Mesenchymal stem cell (in vitro differentiated cells and primary cell): ENCODE measurements around the gene XK.

Experiments used
- DNase-seq: peaks from one replicate; pipeline ENCODE4 v3.0.0-alpha.2; 2013
- H2AFZ ChIP-seq: one replicate; pipeline ENCODE4 v1.6.1; 2013; ENCODE audit warnings: low read depth, mild to moderate bottlenecking, control low read depth, inconsistent platforms, low read length, moderate library complexity
- H2AK5ac ChIP-seq: 2 replicates; pipeline ENCODE4 v1.6.1; 2013; ENCODE audit warnings: low read length, moderate library complexity, mild to moderate bottlenecking, inconsistent platforms; ENCODE audit not compliant: severe bottlenecking
- H2BK120ac ChIP-seq: one replicate; pipeline ENCODE4 v1.6.1; 2013; ENCODE audit warnings: low read depth, mild to moderate bottlenecking, inconsistent platforms, low read length, moderate library complexity
- H2BK12ac ChIP-seq, 2 experiments: one replicate each; pipeline ENCODE4 v1.6.1; 2013; ENCODE audit warnings: inconsistent platforms in 2 of 2, low read length in 2 of 2, mild to moderate bottlenecking in 2 of 2, moderate library complexity in 2 of 2, control low read depth in 1 of 2
- H2BK15ac ChIP-seq: one replicate; pipeline ENCODE4 v1.6.1; 2013; ENCODE audit warnings: mild to moderate bottlenecking, low read depth, inconsistent platforms; ENCODE audit not compliant: poor library complexity, severe bottlenecking
- H2BK5ac ChIP-seq: 2 replicates; pipeline ENCODE4 v1.6.1; 2013; ENCODE audit warnings: low read depth, mild to moderate bottlenecking, low read length, control low read depth, inconsistent platforms; ENCODE audit not compliant: poor library complexity, severe bottlenecking
- H3K14ac ChIP-seq, 2 experiments: one replicate each; pipeline ENCODE4 v1.6.1; 2013; ENCODE audit warnings: inconsistent platforms in 2 of 2, low read length in 2 of 2, control low read depth in 1 of 2, mild to moderate bottlenecking in 1 of 2, moderate library complexity in 1 of 2
- H3K18ac ChIP-seq, 2 experiments: one replicate each; pipeline ENCODE4 v1.6.1; 2013; ENCODE audit warnings: inconsistent platforms in 2 of 2, low read length in 2 of 2, control low read depth in 1 of 2, low read depth in 1 of 2, mild to moderate bottlenecking in 1 of 2
- H3K23ac ChIP-seq, 2 experiments: one replicate each; pipeline ENCODE4 v1.6.1; 2013; ENCODE audit warnings: inconsistent platforms in 2 of 2, low read length in 2 of 2, mild to moderate bottlenecking in 2 of 2, moderate library complexity in 2 of 2, control low read depth in 1 of 2
- H3K27ac ChIP-seq: 2 replicates; pipeline ENCODE4 v1.5.1; 2013; ENCODE audit warnings: mild to moderate bottlenecking, moderate library complexity, low read length, control low read depth, inconsistent platforms; ENCODE audit not compliant: poor library complexity, severe bottlenecking
- H3K27me3 ChIP-seq, 2 experiments: 2 replicates each; pipeline versions ENCODE4 v1.6.1 to v1.7.0; 2013; ENCODE audit warnings: low read length in 2 of 2, mild to moderate bottlenecking in 2 of 2, moderate library complexity in 2 of 2, control low read depth in 1 of 2, inconsistent platforms in 1 of 2; ENCODE audit not compliant: control insufficient read depth in 1 of 2, insufficient read depth in 1 of 2
- H3K36me3 ChIP-seq, 2 experiments: 2 replicates each; pipeline versions ENCODE4 v1.6.1 to v1.7.0; 2013; ENCODE audit warnings: low read length in 2 of 2, control low read depth in 1 of 2, inconsistent platforms in 1 of 2, low read depth in 1 of 2, mild to moderate bottlenecking in 1 of 2; ENCODE audit not compliant: insufficient read depth in 2 of 2, control insufficient read depth in 1 of 2
- H3K4ac ChIP-seq, 2 experiments: one replicate each; pipeline ENCODE4 v1.6.1; 2013; ENCODE audit warnings: inconsistent platforms in 2 of 2, low read length in 2 of 2, mild to moderate bottlenecking in 2 of 2, moderate library complexity in 2 of 2, control low read depth in 1 of 2, low read depth in 1 of 2
- H3K4me1 ChIP-seq: 2 replicates; pipeline ENCODE4 v1.6.1; 2013; ENCODE audit warnings: low read depth, low read length, control low read depth; ENCODE audit not compliant: control insufficient read depth, insufficient read depth
- H3K4me2 ChIP-seq: 2 replicates; pipeline ENCODE4 v1.6.1; 2013; ENCODE audit warnings: low read length, mild to moderate bottlenecking, inconsistent platforms; ENCODE audit not compliant: poor library complexity, severe bottlenecking
- H3K4me3 ChIP-seq, 2 experiments: 2 replicates each; pipeline versions ENCODE4 v1.5.1 to v1.7.0; 2013; ENCODE audit warnings: low read length in 2 of 2, mild to moderate bottlenecking in 2 of 2, control low read depth in 1 of 2, low read depth in 1 of 2; ENCODE audit not compliant: insufficient read depth in 1 of 2
- H3K79me1 ChIP-seq: replicated peaks from 2 replicates; pipeline ENCODE4 v1.6.1; 2013; ENCODE audit warnings: mild to moderate bottlenecking, control low read depth, low read length, inconsistent platforms; ENCODE audit not compliant: poor library complexity, severe bottlenecking
- H3K9ac ChIP-seq: 2 replicates; pipeline ENCODE4 v1.7.0; 2013; ENCODE audit warnings: mild to moderate bottlenecking, low read length, moderate library complexity
- H3K9me3 ChIP-seq: 2 replicates; pipeline ENCODE4 v1.7.0; 2013; ENCODE audit warnings: mild to moderate bottlenecking, low read length; ENCODE audit not compliant: control insufficient read depth
- H4K8ac ChIP-seq: one replicate; pipeline ENCODE4 v1.6.1; 2013; ENCODE audit warnings: inconsistent platforms, mild to moderate bottlenecking, low read length, moderate library complexity
- H4K91ac ChIP-seq: one replicate; pipeline ENCODE4 v1.6.1; 2013; ENCODE audit warnings: mild to moderate bottlenecking, low read length, inconsistent platforms
- WGBS: methylation state at CpG from one replicate; pipeline ENCODE4 v1.1.7; 2013; ENCODE audit warnings: mixed read lengths; 5-methylcytosine and 5-hydroxymethylcytosine counted together

XK gene

DNA sequence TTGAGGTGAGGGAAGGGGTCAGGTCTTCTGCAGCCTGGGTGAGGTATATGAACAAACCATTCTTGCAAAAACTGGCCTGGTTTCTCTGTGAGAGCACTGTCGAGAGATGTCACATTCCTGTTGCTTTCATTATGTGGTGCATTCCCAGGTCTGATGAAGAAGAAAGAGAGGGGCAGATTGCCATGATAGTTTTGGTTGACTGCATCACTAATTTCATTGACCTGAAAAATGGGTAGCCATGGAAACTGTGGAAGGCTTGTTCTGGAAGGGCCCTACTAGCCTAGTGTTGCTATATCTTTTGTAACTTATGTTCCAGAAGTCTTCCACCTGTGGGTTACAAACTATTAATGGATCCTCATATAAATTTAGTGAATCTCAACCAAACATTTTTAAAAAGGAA, 61.4 kb downstream of the XK start:
- Histone ChIP-seq H3K36me3 (no peaks in the 10 kb centered on the region), H4K91ac (no peak overlapping the region), H3K23ac (no peak overlapping the region), H2AK5ac (no peak overlapping the region), H3K9ac (no peak overlapping the region), H3K4me1 (peaks cover 4% of the 10 kb centered on the region), H3K27ac (no peak overlapping the region), H2AFZ (no peak overlapping the region), H3K9me3 (no peaks in the 10 kb centered on the region), H2BK120ac (no peak overlapping the region), H2BK5ac (no peak overlapping the region), H3K79me1 (no peaks in the 10 kb centered on the region), H2BK15ac (no peak overlapping the region), H4K8ac (no peak overlapping the region), H3K4me3 (no peak overlapping the region), H3K4me2 (no peak overlapping the region), H3K14ac (no peak overlapping the region), H3K4ac (no peak overlapping the region), H3K18ac (no peak overlapping the region), H3K27me3 (peaks cover 0 to 8% of the 10 kb centered on the region in 2 experiments), H2BK12ac (no peak overlapping the region)
- no peak for DNase-seq
- WGBS = 79% methylated on average over 1 of the region's 1 CpG

DNA sequence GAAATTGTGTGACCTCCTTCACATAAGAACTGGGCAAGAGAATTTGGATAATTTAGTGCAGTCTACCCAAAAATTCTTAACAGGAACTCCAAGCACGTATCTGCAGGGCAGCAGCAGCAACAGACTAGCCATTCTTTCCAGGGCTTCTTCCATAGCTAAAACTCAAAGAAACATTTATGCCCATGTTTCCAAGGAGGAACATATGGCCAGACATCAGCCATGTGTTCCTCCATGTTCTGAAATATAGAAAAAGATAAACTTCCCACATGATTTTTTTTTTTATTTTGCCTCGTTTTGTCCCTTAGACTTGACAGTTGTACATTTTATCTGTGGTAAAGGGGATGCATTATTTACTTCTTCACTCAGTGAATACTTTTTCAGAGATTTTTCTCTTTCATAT, 66.7 kb downstream of the XK start:
- Histone ChIP-seq H2AFZ (no peak overlapping the region), H3K36me3 (no peaks in the 10 kb centered on the region), H3K4me3 (no peak overlapping the region), H2BK12ac (no peak overlapping the region), H3K9me3 (no peaks in the 10 kb centered on the region), H2BK5ac (no peak overlapping the region), H3K23ac (no peak overlapping the region), H3K4ac (no peak overlapping the region), H2BK120ac (no peak overlapping the region), H4K8ac (no peak overlapping the region), H3K79me1 (no peaks in the 10 kb centered on the region), H3K4me2 (no peak overlapping the region), H2BK15ac (no peak overlapping the region), H3K27me3 (peaks cover 0 to 17% of the 10 kb centered on the region in 2 experiments), H3K27ac (no peak overlapping the region), H3K14ac (no peak overlapping the region), H4K91ac (no peak overlapping the region), H3K9ac (no peak overlapping the region), H3K18ac (no peak overlapping the region), H2AK5ac (no peak overlapping the region), H3K4me1 (no peaks in the 10 kb centered on the region)
- WGBS = 60% methylated on average over 1 of the region's 2 CpGs
- DNase-seq = no peak

DNA sequence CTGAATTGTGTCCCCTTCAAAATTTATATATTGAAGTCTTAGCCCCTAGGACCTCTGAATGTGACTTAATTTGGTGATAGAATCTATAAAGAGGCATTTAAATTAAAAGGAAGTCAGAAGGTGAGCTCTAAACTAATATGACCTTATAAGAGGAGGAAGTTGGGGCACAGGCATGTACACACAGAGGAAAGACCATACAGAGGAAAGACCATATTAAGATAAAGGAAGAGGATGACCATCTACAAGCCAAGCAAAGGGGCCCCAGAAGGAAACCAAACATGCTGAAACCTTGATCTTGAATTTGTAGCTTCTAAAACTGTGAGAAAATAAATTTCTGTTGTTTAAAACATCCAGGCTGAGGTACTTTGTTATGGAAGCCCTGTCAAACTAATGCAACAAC, 67.3 kb downstream of the XK start:
- Histone ChIP-seq H3K4ac (no peak overlapping the region), H3K9ac (no peak overlapping the region), H3K4me1 (no peaks in the 10 kb centered on the region), H3K79me1 (no peaks in the 10 kb centered on the region), H3K4me3 (no peak overlapping the region), H2BK120ac (no peak overlapping the region), H4K8ac (no peak overlapping the region), H3K27me3 (peaks cover 0 to 17% of the 10 kb centered on the region in 2 experiments), H3K23ac (no peak overlapping the region), H3K36me3 (no peaks in the 10 kb centered on the region), H3K18ac (no peak overlapping the region), H2BK15ac (no peak overlapping the region), H3K4me2 (no peak overlapping the region), H2AK5ac (no peak overlapping the region), H3K27ac (no peak overlapping the region), H3K14ac (no peak overlapping the region), H2BK5ac (no peak overlapping the region), H2AFZ (no peak overlapping the region), H4K91ac (no peak overlapping the region), H3K9me3 (no peaks in the 10 kb centered on the region), H2BK12ac (no peak overlapping the region)
- DNase-seq = no peak

DNA sequence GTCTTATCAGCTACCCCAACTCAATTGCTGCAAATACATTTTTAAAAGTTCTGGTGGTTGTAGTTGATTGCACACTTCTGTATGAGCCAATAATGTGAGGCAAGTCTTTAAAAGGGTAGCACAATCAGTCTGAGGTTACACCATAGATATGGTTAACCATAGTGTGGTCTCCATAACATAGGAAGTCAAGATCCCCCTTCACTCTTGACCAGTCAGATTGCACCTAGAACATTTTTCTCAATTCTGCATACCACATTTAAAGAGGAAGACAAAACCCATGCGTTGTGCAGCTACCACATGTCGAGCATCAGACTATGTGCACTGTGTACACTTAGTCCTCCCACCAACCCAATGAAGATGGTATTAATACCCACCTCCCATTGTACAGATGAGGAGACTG, 67.8 kb downstream of the XK start:
- Histone ChIP-seq H2AK5ac (no peak overlapping the region), H2BK120ac (no peak overlapping the region), H2BK15ac (no peak overlapping the region), H3K18ac (no peak overlapping the region), H2BK12ac (no peak overlapping the region), H3K9ac (no peak overlapping the region), H3K4ac (no peak overlapping the region), H2BK5ac (no peak overlapping the region), H3K79me1 (no peaks in the 10 kb centered on the region), H3K23ac (no peak overlapping the region), H3K4me3 (no peak overlapping the region), H3K9me3 (no peaks in the 10 kb centered on the region), H3K27ac (no peak overlapping the region), H4K8ac (no peak overlapping the region), H3K36me3 (no peaks in the 10 kb centered on the region), H3K27me3 (peaks cover 0 to 18% of the 10 kb centered on the region in 2 experiments), H4K91ac (no peak overlapping the region), H3K4me2 (no peak overlapping the region), H3K14ac (no peak overlapping the region), H3K4me1 (no peaks in the 10 kb centered on the region), H2AFZ (no peak overlapping the region)
- DNase-seq = no peak
- no CpG with 5 or more reads among the region's 2 CpGs for WGBS
